ENCODE results near the gene TYMP.
"Not testable (repeated sequence)": the region's sequence is repeated elsewhere in the genome, so short reads cannot be mapped to it uniquely, and the experiment has no call there.

Gene TYMP

DNA sequence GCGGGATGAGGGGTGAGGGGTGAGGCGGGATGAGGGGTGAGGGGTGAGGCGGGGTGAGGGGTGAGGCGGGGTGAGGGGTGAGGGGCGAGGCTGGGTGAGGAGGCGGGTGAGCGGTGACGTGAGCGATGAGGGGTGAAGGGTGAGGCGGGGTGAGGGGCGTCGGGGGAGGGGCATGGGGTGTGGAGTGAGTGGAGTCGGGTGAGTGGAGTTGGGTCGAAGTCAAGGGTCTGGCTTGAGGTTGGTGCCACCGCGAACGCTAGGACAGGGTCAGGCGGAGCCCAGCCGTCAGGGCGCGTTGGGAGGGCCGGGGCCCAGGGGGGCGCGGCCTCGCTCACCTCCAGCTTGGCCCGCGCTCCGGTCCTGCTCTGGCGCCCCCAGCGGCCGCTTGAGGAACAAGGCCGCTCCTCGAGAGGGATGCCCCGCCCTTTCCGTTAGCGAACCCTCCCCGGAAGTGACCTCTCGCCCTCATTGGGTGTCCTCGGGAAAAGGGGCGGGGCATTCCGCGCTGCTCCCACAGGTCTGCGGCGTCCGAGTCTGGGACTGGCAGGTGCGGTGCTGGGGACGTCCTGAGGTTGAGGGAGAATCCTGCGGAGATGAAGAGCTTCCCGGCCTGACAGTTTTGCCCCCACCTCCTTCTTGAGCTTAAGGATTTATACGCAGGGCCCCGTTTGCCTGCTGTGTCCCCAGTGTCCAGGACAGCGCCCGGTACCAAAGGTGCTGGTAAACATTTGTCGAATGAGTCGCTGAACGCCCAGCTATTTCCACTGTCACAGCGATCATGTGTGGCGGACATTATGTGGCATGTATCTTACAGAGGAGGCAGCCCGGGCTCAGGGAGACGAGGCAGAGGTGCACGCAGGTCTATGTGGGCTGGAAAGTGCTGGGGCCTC is 33.0 kb upstream of the TYMP start, which contains the start of gene SYCE3:
Gene SYCE3 (minus strand): TSS at position 397 of the 890 bp plus-strand sequence. CDS start 6,514 bp downstream, outside the sequence.
- peak; percentile 96 for DNase-seq (ENCODE audit: low spot score)

DNA sequence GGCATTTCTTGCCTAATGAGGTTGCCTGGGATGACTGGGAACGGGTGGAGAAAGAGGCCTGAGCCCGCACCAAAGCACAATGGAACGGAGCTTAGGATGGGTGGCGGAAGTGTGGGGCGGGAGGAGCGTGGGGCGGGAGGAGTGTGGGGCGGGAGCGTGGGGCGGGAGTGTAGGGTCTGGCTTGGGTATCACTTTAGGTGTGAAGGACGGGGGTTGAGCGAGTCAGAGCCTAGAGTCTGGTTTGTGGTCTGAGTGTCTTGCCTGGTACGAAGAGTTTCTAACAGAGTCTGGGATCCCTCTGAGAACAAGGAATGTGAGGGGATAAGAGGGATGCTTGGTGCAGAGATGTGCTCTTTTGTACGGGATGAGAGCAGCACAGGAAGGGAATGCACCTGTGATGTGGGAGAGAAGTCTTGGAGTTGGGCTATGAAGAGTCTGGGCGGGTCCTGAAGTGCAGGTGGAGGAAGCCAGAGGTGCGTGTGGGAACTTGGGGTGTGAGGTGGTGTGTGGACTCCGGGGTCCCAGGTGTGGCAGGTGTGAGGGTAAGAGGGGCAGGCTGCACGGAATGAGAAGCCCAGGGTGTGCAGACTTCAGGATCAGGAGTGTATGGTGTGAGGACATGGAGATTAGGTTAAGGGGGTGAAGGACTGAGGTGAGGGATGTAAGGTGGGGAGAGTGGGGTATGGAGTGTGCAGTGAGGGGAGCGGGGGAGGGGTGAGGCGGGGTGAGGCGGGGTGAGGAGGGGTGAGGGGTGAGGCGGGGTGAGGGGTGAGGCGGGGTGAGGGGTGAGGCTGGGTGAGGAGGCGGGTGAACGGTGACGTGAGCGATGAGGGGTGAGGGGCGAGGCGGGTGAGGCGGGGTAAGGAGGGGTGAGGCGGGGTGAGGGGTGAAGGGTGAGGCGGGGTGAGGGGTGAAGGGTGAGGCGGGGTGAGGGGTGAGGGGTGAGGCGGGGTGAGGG is 31.9 kb upstream of the TYMP start:
- no peak for DNase-seq (ENCODE audit: low spot score)

DNA sequence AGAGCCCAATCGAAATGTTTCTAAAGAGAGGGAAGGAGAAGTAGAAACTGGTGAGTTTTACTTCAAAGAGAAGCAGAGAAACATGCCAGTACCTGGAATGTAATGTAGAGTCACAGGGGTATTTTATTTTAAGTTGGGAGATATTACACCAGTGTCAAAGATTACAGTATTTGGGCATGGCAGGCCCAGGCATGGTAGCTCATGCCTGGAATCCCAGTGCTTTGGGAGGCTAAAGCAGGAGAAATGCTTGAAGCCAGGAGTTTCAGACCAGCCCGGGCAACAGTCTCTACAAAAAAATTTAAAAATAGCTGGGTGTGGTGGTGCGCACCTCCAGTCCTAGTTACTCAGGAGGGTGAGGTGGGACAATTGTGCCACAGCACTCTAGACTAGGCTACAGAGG is 30.2 kb upstream of the TYMP start:
- DNase-seq (ENCODE audit: low spot score): no peak

DNA sequence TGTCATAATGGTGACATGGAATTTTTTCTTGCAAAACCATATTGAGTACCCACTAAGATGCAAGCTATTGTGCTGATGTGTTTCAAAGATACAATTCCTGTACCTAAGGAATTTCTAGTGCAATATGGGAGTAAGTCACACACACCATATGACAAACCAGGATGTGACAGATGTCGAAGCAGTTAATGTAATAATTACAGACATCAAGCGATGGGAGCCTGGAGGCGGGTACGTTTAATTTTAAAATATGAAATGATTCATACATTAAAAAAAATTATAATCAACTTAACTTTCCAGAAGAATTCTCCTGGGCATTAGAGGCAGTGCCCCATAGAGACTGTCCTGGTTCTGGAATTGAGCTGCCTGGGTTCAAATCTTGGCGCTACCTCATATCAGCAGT is 26.9 kb upstream of the TYMP start:
- DNase-seq (ENCODE audit: low spot score): no peak

DNA sequence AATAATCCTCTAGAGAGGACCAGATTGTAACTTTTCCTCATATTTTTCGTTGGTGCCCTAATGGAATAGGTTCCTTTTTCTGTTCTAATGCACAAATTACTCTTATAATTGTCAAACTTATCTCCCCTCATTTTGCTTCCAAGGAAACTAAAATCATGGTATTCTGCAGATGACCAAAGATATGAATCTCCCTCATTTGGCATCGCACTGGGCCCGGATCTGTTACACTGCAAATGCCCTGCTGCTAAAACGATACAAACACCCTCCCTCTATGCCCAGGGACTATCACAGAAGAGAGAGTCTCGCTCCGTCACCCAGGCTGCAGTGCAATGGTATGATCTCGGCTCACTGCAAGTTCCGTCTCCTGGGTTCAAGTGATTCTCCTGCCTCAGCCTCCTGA is 23.5 kb upstream of the TYMP start:
- DNase-seq (ENCODE audit: low spot score): no peak

DNA sequence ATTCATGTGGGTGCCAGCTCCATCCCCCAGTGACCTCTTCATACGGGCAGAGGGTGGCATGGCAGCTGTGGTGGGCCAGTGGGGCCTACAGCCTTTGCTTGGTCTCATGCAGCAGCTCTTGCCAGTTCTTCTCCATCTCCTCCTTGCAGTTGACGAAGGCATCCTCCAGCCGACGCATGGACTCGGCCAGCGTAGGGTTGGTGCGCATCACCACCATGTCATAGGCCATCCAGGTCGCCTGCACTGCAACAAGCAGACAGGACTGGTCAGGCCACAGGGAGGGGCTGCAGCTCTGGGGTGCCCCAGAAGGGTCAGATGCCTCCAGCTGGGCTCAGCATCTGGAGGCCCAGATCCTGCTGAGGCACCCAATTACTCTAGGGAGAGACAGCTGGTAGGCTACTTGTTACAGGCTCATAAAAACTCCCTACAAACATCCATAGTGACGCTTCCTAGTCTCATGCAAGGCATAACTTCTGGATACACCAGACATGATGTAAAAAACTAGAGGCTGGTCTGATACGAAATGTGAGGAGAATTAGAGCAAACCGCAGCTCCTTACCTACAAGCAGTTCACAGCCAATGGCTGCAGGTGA is 21.4 kb upstream of the TYMP start:
- no peak for DNase-seq (ENCODE audit: low spot score)

DNA sequence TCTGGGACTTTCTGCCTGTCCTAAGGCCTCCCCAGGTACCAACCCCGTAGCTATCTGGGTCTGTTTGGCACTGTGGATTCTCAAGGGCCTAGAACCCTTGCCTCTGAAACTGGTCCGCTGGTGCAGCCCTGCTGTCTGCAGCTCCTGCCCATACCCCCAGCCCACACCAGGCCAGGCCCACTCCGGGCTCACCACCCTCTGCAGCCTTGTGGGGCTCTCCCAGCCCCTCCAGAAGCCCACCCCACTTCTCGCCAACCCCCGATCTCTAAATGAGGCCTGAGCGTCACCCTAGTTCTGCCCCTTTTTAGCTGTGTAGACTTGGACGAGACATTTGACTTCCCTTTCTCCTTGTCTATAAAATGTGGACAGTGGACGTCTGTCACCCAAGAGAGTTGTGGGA is 20.6 kb upstream of the TYMP start:
- DNase-seq (ENCODE audit: low spot score): peak; percentile 9

DNA sequence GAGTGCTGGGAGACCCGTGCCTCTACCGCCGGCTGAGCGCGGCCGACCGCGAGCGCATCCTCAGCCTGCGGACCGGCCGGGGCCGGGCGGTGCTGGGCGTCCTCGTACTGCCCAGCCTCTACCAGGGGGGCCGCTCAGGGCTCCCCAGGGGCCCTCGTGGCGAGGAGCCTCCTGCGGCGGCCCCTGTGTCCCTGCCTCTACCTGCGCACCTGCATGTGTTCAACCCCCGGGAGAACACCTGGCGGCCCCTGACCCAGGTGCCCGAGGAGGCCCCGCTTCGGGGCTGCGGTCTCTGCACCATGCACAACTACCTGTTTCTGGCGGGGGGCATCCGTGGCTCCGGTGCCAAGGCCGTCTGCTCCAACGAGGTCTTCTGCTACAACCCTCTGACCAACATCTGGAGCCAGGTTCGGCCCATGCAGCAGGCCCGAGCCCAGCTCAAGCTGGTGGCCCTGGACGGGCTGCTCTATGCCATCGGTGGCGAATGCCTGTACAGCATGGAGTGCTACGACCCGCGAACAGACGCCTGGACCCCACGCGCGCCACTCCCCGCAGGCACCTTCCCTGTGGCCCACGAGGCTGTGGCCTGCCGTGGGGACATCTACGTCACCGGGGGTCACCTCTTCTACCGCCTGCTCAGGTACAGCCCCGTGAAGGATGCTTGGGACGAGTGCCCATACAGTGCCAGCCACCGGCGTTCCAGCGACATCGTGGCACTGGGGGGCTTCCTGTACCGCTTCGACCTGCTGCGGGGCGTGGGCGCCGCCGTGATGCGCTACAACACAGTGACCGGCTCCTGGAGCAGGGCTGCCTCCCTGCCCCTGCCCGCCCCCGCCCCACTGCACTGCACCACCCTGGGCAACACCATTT is 19.3 kb upstream of the TYMP start:
- no peak for DNase-seq (ENCODE audit: low spot score)

DNA sequence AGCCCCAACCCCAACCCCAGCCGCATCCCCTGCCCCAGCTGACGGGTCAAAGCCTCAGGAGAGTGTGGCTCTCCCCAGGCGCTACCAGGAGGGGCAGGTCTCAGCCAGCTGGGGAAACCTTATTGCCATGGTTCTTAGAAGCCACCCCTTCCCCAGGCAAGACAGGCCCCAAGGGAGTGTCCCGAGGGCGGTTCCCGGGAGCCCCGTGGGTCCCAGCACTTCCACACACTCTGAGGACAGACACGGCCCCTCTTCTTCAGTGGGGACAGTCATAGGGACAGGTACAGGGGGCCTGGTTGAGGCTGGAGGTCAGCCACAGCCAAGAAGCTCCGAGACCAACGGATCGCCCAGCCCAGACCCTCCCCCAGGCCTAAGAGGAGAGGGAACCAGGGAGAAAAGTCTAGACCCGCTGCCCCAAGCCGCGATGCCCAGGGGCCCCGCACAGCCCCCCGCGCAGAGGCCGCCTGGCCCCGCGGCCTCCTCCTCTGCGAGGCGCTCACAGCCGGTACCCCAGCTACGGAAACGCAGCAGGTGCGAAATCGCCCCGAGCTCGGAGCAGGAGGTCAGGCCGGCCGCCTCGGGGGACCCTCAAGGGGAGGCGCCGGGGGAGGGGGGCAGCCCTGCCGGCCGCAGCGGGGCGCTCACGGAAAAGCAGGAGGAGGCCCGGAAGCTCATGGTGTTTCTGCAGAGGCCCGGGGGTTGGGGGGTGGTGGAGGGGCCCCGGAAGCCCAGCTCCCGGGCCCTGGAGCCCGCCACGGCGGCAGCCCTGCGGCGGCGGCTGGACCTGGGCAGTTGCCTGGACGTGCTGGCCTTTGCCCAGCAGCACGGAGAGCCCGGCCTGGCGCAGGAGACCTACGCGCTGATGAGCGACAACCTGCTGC is 18.5 kb upstream of the TYMP start:
- DNase-seq (ENCODE audit: low spot score): peak; percentile 39

DNA sequence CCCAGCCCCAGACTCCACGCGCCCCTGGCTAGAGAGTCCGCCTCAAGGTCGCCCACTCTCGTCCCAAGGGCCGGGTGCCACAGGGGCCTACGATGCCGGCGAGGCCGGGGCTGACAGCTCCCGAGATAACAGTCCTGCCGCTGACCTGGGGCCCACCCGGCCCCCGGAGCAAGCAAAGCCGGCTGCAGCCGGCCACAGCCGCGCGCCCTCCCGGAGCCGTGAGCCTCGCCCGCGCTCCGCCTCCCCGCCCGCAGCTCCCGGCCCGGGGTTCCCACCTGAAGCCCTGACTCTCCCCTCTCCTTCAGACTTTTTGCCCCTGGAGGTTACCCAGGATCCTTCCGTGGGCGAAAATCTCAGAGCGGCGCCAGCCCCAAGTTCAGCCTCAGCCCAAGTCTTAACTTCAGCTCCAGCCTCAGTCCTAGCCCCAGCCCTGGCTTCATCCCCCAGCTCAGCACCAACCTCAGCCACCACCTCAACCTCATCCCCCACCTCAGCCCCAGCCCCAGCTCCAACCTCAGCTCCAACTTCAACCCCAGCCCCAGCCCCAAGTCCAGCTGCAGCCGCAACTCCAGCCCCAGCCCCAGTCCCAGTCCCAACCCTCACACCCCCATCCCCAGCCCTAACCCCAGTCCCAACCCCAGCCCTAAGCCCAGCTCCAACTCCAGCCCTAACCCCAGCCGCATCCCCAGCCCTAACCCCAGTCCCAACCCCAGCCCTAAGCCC is 17.6 kb upstream of the TYMP start:
- DNase-seq (ENCODE audit: low spot score): peak; percentile 39

DNA sequence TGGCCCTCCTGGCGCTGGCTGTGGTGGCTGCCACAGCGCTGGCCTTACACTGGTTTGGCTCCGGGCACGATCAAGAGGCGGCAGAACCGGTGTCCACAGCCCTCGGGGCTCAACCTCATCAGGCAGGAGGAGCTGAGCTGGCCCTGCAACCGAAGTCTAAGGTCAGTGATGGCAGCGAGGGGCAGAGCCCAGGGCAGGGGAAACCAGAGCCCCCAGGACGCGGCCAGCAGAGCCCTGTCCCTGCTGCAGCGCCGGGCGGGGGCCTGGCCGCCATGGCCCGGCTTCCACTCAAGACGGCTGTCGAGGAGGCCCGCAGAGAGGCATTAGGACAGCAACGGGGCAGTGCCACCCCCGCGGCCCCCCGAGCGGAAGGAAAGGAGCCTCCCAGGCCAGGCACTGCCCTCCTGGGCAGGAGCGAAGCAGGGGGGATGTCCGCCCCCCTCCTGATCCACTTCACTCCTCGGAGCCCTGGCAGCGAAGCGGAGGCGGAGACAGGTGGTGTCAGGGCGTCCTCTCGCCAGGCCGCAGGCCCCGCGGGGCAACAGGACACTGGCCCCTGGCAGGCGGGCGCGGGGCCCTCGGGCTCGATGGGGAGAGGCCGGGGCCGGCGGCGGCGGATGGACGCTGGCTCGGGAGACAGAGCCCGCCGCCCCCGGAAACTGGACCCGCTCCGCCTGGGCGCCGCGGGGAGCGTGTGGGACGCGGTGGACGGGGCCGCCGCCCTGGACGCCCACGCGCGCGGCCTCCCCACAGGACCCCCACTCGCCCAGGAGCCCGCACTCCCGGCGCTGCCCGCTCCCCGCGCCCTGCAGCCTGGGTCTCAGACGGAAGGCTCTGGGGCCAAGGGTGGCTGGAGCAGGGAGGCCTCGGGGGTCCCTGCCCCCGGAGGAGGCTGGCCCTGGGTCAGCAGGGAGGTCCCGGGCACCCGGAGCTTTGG is 16.8 kb upstream of the TYMP start:
- DNase-seq (ENCODE audit: low spot score): peak; percentile 35

DNA sequence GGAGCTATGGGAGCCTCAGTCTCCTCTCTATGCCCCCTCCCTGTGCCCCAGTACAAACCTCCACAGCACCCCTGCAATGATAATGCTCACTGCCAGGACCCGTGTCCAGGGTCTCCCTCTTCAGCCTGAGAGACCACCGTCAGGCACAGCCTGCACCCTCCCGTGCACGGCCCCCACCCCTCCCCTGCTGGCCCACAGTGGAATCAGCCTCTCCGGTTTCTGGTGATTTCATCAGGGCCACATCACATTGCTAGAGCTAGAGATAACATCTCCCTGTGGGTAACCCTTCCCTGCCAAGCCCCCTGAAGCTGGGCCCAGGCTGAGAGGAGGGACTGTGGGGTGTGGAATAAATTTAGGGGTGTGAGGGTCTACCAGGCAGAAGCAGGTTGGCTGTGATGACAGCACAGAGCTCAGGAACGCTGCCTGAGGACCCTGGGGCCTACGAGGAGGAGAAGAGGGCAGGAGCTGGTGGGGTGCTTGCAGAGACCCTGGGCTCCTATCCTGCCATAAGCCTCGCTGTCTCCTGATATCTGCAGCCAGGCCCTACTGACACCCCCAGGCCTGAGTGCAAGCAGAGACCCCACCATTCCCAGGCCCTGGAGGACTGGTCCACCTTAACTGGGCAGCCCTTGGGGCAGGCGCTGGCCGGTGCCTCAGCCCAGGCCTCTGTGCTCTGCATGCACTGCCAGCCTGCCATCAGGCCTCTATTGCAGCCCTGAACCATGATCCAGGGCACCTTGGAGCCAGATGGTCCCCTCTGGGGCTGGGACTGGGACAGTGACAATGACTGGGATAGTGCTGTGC is 15.9 kb upstream of the TYMP start, which contains the start of gene KLHDC7B:
Gene KLHDC7B (plus strand): TSS at position 378 of the 804 bp plus-strand sequence. CDS start 345 bp downstream, at position 723.
- no peak for DNase-seq (ENCODE audit: low spot score)

DNA sequence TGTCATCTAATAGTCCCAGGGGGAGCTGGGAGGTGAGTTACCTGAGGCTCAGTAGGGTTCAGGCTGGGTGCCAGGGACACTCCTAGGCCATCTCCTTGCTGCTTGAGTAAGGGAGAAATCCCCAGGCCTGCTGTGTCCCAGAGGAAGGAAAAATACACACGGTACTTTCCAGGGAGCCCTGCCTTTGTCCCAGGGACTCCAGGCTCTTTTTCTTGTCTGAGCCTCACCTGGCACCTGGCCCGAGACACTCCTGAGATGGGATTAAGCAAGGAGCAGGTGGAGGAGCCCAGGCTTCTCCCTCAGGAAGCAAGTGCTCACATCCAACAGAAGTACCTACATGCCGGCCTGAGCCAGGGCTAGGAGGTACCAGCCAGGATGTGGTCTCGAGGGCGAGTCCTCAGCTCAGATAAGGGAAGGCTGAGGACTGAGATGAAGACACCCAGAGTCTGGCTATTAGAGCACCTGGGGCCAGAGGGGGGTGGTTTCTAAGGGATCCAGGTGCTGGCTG is 15.0 kb upstream of the TYMP start:
- no peak for DNase-seq (ENCODE audit: low spot score)

DNA sequence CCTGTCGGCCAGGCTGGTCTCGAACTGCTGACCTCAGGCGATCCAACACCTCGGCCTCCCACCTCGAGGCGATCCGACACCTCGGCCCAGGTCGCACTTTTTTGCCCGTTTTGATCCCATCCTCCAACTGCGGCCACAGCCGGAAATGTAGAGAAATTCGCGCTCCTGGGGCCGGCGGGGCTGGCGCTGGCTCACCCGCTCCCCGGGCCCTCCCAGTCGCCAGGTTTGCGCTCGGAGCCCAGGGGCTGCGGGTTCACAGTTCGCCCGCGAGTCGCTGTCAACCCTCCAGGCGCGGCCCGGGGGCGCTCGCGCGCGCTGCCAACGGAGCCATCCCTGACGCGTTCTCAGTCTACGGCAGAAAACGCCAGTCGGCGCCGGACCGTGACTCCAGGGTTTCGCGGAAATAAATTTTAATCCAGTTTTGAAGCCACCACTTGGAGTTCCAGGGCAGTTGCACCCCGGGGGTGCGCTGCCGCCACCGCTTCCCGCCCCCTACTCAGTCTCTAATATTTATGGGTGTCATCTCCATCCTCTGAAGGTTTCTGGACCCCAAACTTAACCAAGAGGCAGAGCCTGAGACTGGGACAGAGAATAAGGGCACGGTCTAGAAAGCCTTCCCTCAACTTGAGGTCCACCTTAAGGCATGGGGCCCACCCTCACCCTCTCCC is 14.4 kb upstream of the TYMP start:
- DNase-seq (ENCODE audit: low spot score): peak; percentile 98

DNA sequence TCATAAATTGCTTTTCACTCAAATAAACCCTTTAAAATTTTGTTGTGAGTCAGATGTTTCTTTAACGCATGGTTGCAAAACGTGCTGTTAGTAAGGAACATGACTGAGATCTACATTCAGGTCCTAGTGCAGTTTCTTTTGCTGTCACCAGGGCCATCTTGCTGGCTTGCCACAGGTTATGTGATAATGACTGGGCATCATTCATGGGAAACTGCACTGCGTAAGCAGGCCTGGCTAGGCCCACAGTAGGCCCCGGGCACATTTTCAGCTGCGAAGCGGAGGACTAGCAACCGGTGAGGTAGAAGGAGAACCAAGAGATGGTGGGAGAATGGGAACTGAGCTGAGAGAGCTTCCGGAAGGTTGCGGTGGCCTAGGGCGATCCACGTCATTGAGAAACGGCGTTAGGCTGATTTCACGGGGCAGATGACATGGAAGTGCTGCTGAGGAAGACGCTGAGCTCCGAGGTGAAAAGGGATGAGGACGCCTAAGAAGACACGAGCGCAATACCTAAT is 12.7 kb upstream of the TYMP start:
- DNase-seq (ENCODE audit: low spot score): no peak

DNA sequence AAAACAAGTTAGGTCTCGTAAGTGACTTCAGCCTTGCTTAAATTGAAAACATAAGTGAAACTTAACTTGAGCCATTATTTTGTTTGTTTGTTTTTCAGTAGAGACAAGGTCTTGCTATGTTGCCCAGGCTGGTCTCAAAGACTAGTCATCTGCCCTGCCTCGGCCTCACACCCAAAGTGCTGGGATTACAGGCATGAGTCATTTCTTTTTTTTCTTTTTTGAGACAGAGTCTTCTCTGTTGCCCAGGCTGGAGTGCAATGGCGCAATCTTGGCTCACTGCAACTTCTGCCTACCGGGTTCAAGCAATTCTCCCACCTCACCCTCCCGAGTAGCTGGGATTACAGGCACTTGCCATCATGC is 11.8 kb upstream of the TYMP start:
- DNase-seq (ENCODE audit: low spot score): not testable (repeated sequence)

DNA sequence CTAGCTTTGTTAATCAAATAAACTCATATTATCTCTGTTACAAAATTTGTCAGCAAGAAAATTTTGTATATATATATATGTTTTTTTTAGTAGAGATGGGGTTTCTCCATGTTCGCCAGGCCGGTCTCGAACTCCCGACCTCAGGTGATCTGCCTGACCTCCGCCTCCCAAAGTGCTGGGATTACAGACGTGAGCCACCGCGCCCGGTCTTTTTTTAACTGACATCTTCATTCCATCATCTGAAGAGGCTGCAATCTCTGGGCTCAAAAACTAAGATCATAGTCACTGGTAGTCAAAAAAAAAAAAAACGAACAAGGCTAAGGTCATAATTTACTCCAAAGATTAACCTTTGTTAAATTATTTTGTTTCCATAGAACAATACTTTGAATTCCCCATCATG is 10.6 kb upstream of the TYMP start:
- DNase-seq (ENCODE audit: low spot score): no peak
